K562 (cell line): Measurements from ENCODE around the gene TOR3A. TPM values are rescaled to one million over a fixed set of nuclear protein-coding genes. Genes with fewer than 3 reads are reported as not detected.

Source experiments
- ASH1L ChIP-seq: fragments of 450-650 bp; IDR thresholded peaks from 2 replicates; pipeline ENCODE4 v1.6.1; 2018; ENCODE audit warnings: borderline replicate concordance, mild to moderate bottlenecking, low read depth; ENCODE audit not compliant: partially characterized antibody
- BACH1 ChIP-seq: fragments of 200-800 bp; sonication (Bioruptor generic); IDR thresholded peaks from 2 replicates; pipeline ENCODE4 v1.6.1; 2016; ENCODE audit warnings: missing genetic modification characterization, missing compliant biosample characterization
- CBFA2T2 ChIP-seq: fragments of 450-650 bp; conservative IDR thresholded peaks from 2 replicates; pipeline ENCODE4 v1.6.1; 2017; ENCODE audit warnings: mild to moderate bottlenecking
- CREB1 ChIP-seq, 2 experiments: sonication (generic) in 1 of 2; formaldehyde crosslinking in 1 of 2; IDR thresholded peaks; 2 replicates each; pipeline versions ENCODE4 v1.6.1 to v1.8.0; 2012 to 2022; ENCODE audit warnings: inconsistent platforms in 1 of 2, mild to moderate bottlenecking in 1 of 2, missing genetic modification reagents in 1 of 2, moderate library complexity in 1 of 2
- EP400 ChIP-seq: fragments of 450-650 bp; IDR thresholded peaks from 2 replicates; pipeline ENCODE4 v1.6.1; 2017; ENCODE audit warnings: antibody characterized with exemption, mild to moderate bottlenecking, moderate library complexity
- FOSL1 ChIP-seq: fragments of 200-800 bp; sonication (Bioruptor generic); conservative IDR thresholded peaks from 2 replicates; pipeline ENCODE4 v1.6.1; 2016; ENCODE audit warnings: missing genetic modification characterization, missing compliant biosample characterization
- FUS ChIP-seq: fragments of 200-400 bp; formaldehyde crosslinking; optimal IDR thresholded peaks from 2 replicates; pipeline ENCODE3; 2017; ENCODE audit warnings: low read depth, low read length
- HCFC1 ChIP-seq: IDR thresholded peaks from 2 replicates; pipeline ENCODE4 v1.6.1; 2012; ENCODE audit warnings: low read depth, low read length, improper control_type of control experiment
- HLTF ChIP-seq: fragments of 450-650 bp; IDR thresholded peaks from 2 replicates; pipeline ENCODE4 v1.6.1; 2016
- KLF16 ChIP-seq: IDR thresholded peaks from 2 replicates; pipeline ENCODE4 v1.6.1; 2016; ENCODE audit warnings: antibody characterized with exemption
- PPARD ChIP-seq: fragments of 250-450 bp; sonication (Bioruptor Pico); IDR thresholded peaks from 2 replicates; pipeline ENCODE4 v1.8.0; 2022; ENCODE audit warnings: inconsistent platforms, mild to moderate bottlenecking, moderate library complexity
- RNF2 ChIP-seq: sonication (generic); IDR thresholded peaks from 2 replicates; pipeline ENCODE4 v1.6.1; 2016
- SMAD1 ChIP-seq: fragments of 150-350 bp; IDR thresholded peaks from 2 replicates; pipeline ENCODE4 v1.6.1; 2014; ENCODE audit warnings: low read length, low read depth; ENCODE audit not compliant: partially characterized antibody
- STAT5B ChIP-seq: fragments of 250-450 bp; sonication (Bioruptor Pico); IDR thresholded peaks from 2 replicates; pipeline ENCODE4 v1.8.0; 2021; ENCODE audit warnings: mild to moderate bottlenecking, inconsistent platforms
- ZFP36 ChIP-seq: fragments of 150-350 bp; IDR thresholded peaks from 2 replicates; pipeline ENCODE4 v1.6.1; 2018; ENCODE audit warnings: low read length, low read depth; ENCODE audit not compliant: partially characterized antibody
- ZFX ChIP-seq: sonication (generic); formaldehyde crosslinking; IDR thresholded peaks from 2 replicates; pipeline ENCODE4 v1.8.0; 2022; ENCODE audit warnings: mild to moderate bottlenecking, missing genetic modification reagents, moderate library complexity
- ZNF232 ChIP-seq: sonication (generic); formaldehyde crosslinking; IDR thresholded peaks from 2 replicates; pipeline ENCODE4 v1.8.0; 2022; ENCODE audit warnings: mild to moderate bottlenecking, missing genetic modification reagents
- ZNF311 ChIP-seq: fragments of 250-450 bp; sonication (Bioruptor Pico); IDR thresholded peaks from 2 replicates; pipeline ENCODE4 v1.4.0; 2020; ENCODE audit warnings: mild to moderate bottlenecking, moderate library complexity
- ZNF583 ChIP-seq: fragments of 250-450 bp; sonication (Bioruptor Pico); IDR thresholded peaks from 2 replicates; pipeline ENCODE4 v1.4.0; 2020
- ZNF764 ChIP-seq: fragments of 250-450 bp; sonication (Bioruptor Pico); IDR thresholded peaks from 2 replicates; pipeline ENCODE4 v1.4.0; 2020; ENCODE audit warnings: low read depth, mild to moderate bottlenecking, moderate library complexity
- polyA plus RNA-seq, 8 experiments: library from polyadenylated mRNA; depleted of rRNA in 4 of 8; stranded (reverse) in 5 of 8; unstranded in 3 of 8; fragments of >200 nt; fragmentation: Nextera tagmentation in 2 of 8; fragmentation: Illumina TruSeq in 1 of 8; extraction: Ambion mirVana in 2 of 8; extraction: Trizol in 1 of 8; gene quantifications; 2 replicates each; pipeline versions ENCODE4 v1.2.1 to v1.2.3, GENCODE V29; 2011 to 2014; ENCODE audit warnings: inconsistent platforms in 1 of 8, missing spikeins in 1 of 8
- total RNA-seq, 7 experiments: library from RNA; depleted of rRNA in 6 of 7; stranded (reverse); fragments of >200 nt in 6 of 7; fragmentation: Illumina TruSeq in 2 of 7; extraction: Trizol in 2 of 7; gene quantifications; 2 replicates each; pipeline versions ENCODE4 v1.2.1 to v1.2.3, GENCODE V29; 2011 to 2021; ENCODE audit warnings: low replicate concordance in 1 of 7
- TF ChIP-seq, protein P1 (sequence below): fragments of 450-650 bp; IDR thresholded peaks from one replicate; pipeline ENCODE4 v1.6.1; 2018; ENCODE audit warnings: mild to moderate bottlenecking, moderate library complexity; ENCODE audit not compliant: partially characterized antibody
- TF ChIP-seq, protein P2 (sequence below): fragments of 450-650 bp; formaldehyde crosslinking; IDR thresholded peaks from 2 replicates; pipeline ENCODE4 v1.4.0; 2020; ENCODE audit warnings: mild to moderate bottlenecking, moderate library complexity
- TF ChIP-seq, protein P3 (sequence below): sonication (generic); formaldehyde crosslinking; IDR thresholded peaks from 2 replicates; pipeline ENCODE4 v1.5.0; 2020; ENCODE audit warnings: missing genetic modification reagents
- TF ChIP-seq, protein P4 (sequence below): fragments of 450-650 bp; IDR thresholded peaks from 2 replicates; pipeline ENCODE4 v1.6.1; 2016; ENCODE audit warnings: mild to moderate bottlenecking

Gene TOR3A
- total and polyA plus RNA-seq, 9 of the 15 experiments (the other 6 are each of a cell fraction or from before 2014, with no cell fraction given): 7.9 to 94.5 (median 39.7) TPM

DNA sequence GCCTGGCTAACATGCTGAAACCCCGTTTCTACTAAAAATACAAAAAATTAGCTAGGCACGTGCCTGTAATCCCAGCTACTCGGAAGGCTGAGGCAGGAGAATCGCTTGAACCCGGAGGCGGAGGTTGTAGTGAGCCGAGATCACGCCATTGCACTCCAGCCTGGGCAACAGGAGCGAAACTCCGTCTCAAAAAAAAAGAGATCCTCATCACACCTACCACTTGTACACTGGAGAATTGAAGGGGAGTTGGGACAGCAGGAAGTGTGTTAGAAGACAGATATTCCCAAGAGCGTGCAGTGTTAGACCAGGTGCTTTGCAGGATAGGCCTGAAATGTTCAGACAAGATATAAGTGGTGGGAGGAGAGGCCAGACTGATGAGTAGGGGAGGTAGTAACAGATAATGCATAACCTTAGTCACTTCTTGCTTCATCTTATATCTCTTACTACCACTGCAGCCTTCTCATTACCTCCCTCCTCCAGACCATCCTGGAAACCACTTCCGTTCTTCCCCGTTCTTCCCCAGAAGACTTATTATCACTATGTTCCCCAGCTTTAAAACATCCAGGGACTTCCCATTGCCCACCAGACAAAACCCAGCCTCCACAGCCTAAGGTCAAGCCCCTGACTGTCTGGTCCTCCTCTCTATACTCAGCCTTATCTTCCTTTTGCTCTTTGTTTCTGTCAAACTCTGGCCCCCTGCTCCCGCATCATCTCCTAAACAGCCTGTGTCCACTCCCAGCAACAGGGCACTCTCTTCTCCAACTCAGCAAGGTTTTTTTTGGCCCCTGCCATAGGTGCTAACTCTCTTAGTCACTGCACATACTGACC lies 34.8 kb upstream of the TOR3A start (continued):
- peak; percentile 86 for TF ChIP-seq FUS
- TF ChIP-seq EP400: peak; percentile 88
- no peak for TF ChIP-seq PPARD
- no peak for TF ChIP-seq ASH1L
- peak; percentile 100 for TF ChIP-seq KLF16
- no peak for TF ChIP-seq ZNF232 (CRISPR knock-in tag)
- peak; percentile 67; the same call in 1 of the 2 replicates for TF ChIP-seq ZNF764 (CRISPR knock-in tag)
- TF ChIP-seq ZNF583 (CRISPR knock-in tag): peak; percentile 88
- TF ChIP-seq RNF2: peak; percentile 99
- TF ChIP-seq FOSL1 (tag): peak; percentile 99
- TF ChIP-seq, protein P1, sequence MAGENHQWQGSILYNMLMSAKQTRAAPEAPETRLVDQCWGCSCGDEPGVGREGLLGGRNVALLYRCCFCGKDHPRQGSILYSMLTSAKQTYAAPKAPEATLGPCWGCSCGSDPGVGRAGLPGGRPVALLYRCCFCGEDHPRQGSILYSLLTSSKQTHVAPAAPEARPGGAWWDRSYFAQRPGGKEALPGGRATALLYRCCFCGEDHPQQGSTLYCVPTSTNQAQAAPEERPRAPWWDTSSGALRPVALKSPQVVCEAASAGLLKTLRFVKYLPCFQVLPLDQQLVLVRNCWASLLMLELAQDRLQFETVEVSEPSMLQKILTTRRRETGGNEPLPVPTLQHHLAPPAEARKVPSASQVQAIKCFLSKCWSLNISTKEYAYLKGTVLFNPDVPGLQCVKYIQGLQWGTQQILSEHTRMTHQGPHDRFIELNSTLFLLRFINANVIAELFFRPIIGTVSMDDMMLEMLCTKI: no peak
- TF ChIP-seq, protein P2, sequence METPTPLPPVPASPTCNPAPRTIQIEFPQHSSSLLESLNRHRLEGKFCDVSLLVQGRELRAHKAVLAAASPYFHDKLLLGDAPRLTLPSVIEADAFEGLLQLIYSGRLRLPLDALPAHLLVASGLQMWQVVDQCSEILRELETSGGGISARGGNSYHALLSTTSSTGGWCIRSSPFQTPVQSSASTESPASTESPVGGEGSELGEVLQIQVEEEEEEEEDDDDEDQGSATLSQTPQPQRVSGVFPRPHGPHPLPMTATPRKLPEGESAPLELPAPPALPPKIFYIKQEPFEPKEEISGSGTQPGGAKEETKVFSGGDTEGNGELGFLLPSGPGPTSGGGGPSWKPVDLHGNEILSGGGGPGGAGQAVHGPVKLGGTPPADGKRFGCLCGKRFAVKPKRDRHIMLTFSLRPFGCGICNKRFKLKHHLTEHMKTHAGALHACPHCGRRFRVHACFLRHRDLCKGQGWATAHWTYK (CRISPR knock-in tag): peak; percentile 95
- TF ChIP-seq CBFA2T2: peak; percentile 100
- TF ChIP-seq HCFC1: no peak
- TF ChIP-seq ZFP36: peak; percentile 82
- TF ChIP-seq ZNF311 (CRISPR knock-in tag): peak; percentile 95
- TF ChIP-seq STAT5B: no peak
- peak; percentile 81 for TF ChIP-seq BACH1 (tag)
- TF ChIP-seq HLTF: peak; percentile 99
- TF ChIP-seq ZFX (CRISPR knock-in tag): no peak; the same call in 1 of the 2 replicates
- peak; percentile 84 for TF ChIP-seq SMAD1
- TF ChIP-seq, protein P3, sequence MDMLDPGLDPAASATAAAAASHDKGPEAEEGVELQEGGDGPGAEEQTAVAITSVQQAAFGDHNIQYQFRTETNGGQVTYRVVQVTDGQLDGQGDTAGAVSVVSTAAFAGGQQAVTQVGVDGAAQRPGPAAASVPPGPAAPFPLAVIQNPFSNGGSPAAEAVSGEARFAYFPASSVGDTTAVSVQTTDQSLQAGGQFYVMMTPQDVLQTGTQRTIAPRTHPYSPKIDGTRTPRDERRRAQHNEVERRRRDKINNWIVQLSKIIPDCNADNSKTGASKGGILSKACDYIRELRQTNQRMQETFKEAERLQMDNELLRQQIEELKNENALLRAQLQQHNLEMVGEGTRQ (CRISPR knock-in tag): no peak
- TF ChIP-seq, protein P4, sequence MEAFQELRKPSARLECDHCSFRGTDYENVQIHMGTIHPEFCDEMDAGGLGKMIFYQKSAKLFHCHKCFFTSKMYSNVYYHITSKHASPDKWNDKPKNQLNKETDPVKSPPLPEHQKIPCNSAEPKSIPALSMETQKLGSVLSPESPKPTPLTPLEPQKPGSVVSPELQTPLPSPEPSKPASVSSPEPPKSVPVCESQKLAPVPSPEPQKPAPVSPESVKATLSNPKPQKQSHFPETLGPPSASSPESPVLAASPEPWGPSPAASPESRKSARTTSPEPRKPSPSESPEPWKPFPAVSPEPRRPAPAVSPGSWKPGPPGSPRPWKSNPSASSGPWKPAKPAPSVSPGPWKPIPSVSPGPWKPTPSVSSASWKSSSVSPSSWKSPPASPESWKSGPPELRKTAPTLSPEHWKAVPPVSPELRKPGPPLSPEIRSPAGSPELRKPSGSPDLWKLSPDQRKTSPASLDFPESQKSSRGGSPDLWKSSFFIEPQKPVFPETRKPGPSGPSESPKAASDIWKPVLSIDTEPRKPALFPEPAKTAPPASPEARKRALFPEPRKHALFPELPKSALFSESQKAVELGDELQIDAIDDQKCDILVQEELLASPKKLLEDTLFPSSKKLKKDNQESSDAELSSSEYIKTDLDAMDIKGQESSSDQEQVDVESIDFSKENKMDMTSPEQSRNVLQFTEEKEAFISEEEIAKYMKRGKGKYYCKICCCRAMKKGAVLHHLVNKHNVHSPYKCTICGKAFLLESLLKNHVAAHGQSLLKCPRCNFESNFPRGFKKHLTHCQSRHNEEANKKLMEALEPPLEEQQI: peak; percentile 97
- TF ChIP-seq CREB1 (IDR thresholded peaks at IDR 0.05): peak; percentile 92
- peak; percentile 69 for TF ChIP-seq CREB1 (CRISPR knock-in tag; IDR thresholded peaks at IDR 0.05)
